22Rv1 (cell line): ENCODE results near the gene TCF4.

Experiments
- H3K27ac ChIP-seq: fragments of 450-650 bp; 2 replicates; pipeline ENCODE4 v1.5.1; 2017
- CTCF ChIP-seq: fragments of 450-650 bp; IDR thresholded peaks from 2 replicates; pipeline ENCODE4 v1.5.1; 2017; ENCODE audit warnings: mild to moderate bottlenecking
- ZFX ChIP-seq: fragments of 450-650 bp; IDR thresholded peaks from 2 replicates; pipeline ENCODE4 v1.6.1; 2017; ENCODE audit warnings: antibody characterized with exemption, borderline replicate concordance

The TCF4 gene

DNA sequence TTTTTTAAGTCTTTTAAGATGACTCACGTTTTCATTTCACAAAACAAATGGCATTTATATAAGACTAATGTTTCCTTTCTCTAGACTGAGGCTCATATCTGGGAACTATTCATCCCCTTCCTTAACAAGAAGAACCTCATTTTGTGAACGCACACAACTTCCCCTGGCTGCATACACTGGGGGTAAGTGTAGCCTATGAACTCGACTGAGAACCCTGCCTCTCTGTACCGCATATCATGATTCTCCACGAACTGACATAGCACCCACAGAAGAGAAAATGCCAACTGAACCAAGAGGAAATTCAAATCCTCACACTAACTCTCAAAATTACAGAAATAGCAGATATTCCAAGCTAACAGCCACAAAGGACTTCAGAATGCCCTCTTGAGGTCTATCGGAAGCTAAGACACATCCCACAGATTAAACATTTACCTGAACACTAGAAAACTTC is 236.7 kb downstream of the TCF4 start:
- TF ChIP-seq ZFX (no peak), CTCF (no peak)
- no peak overlapping the region for H3K27ac ChIP-seq

DNA sequence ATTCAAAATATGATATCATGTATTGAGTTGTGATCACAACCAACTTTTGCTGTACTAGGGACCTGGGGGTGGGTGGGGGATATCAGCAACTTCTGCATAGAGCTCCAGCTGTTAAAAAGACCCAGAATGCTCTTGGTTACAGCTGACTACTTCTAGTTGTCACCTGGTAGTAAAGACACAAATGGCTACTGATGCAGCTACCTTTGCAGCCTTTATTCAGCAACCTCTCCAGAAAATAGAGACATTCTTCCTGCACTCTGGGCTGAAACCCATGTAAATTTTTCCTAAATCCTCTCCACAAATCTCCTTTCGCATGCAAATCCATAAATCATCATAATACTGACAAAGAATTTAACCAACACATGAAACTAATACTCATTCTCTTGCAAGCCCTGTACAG is 238.3 kb downstream of the TCF4 start:
- TF ChIP-seq ZFX: no peak
- TF ChIP-seq CTCF: no peak
- H3K27ac ChIP-seq: no peak overlapping the region

- TF ChIP-seq ZFX: no peak
- TF ChIP-seq CTCF: no peak
Measured at GRCh38 chr18:55346961-55347740, 240.8 kb downstream of the TCF4 start.

DNA sequence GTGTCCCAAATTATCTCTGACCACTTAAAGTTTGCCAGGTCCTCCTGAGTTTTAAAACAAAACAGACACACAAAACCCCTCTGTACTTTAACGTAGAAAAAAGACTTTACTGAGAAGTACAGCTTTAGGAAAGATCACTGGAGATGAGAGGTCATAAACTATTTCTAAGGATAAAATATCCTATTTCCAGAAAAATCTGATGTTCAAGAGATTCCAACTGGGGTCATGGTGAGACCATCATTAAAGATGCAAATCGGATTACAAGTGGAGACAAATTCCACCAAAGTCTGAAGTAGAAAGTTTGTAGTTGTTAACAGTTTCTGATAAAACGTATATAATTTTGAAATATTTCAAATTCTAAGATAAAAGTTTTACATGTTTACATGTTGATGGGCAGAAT is 241.6 kb downstream of the TCF4 start:
- TF ChIP-seq ZFX (no peak), CTCF (no peak)

More at GRCh38 chr18:55346961-55347740, 240.8 kb downstream of the TCF4 start:
- H3K27ac ChIP-seq: no peak overlapping the region

DNA sequence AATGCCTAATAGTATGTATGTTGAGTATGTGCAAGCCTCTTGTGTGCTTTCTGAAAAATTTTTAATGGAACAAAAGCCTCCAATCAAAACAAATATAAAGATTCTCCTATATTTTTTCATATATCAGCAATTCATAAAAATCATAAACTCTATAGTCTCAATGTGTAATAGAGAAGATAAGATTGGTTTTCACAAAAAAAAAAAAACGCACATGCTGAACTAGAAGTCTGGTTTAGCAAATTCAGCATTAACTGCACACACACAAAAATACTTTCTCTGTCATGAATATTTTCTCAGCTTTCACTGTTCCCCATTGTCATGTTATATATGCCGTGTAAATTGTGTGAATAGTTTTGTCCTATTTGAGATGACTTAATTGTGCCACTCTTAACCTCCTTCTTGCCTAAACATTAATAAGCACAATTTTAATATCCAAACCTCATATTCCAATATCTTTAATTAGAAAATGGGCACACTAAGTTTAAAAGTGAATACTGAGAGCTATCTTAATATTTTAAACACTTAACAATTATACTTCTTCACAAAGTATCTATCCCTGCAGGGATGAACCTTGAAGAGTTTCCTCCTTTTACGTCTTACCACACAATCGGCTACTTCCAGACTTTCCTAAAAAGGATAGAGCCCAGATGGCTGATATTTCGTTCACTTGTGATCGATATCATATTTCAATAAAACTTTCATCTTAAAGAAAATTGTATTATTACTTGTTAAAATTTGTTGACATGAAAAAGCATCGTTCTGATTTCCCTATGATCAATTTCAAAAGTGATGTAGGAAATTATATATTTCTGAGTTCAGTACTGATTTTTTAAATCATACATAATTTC is 242.7 kb downstream of the TCF4 start:
- TF ChIP-seq CTCF: no peak
- TF ChIP-seq ZFX: no peak
- H3K27ac ChIP-seq: no peak overlapping the region

More for the DNA sequence above, 241.6 kb downstream of the TCF4 start:
- no peak overlapping the region for H3K27ac ChIP-seq

GRCh38 chr18:55343396-55344073 is 244.5 kb downstream of the TCF4 start:
- TF ChIP-seq CTCF (peak; percentile 61), ZFX (no peak)
- H3K27ac ChIP-seq: no peak overlapping the region
